Panc1 (cell line): Measurements from ENCODE around the gene SLFN11. TPM values are rescaled to one million over a fixed set of nuclear protein-coding genes. Genes with fewer than 3 reads are reported as not detected.

Source experiments
- ATAC-seq: fragments of 200-7000 bp; cut with Tn5 transposase; 2 replicates; pipeline ENCODE4 v1.9.1; 2020; ENCODE audit warnings: mild to moderate bottlenecking, moderate library complexity
- BruUV-seq: library from RNA; stranded (reverse); fragments of 400-500 nt; replicated peaks from 2 replicates; lab custom pipeline; 2021; lab: Mats Ljungman, UMichigan
- CTCF ChIA-PET: fragments of 300-600 bp; sonication (Branson Sonifier 250); formaldehyde crosslinking; loops from one replicate; lab custom pipeline; 2022; ENCODE audit warnings: antibody characterized with exemption; lab: Charles Lee
- POLR2A ChIA-PET: fragments of 300-600 bp; sonication (Branson Sonifier 250); formaldehyde crosslinking; loops from one replicate; lab custom pipeline; 2022; ENCODE audit warnings: antibody characterized with exemption; lab: Charles Lee
- DNase-seq: peaks from one replicate; pipeline ENCODE4 v3.0.0-alpha.2; 2010; ENCODE audit warnings: low read depth, low spot score
- H3K27ac ChIP-seq: 2 replicates; pipeline ENCODE4 v1.5.1; 2011; ENCODE audit warnings: mild to moderate bottlenecking, low read length, inconsistent platforms
- H3K27me3 ChIP-seq: fragments of 200-500 bp; sonication (Bioruptor generic); 2 replicates; pipeline ENCODE4 v1.6.0; 2014; ENCODE audit warnings: low read length, inconsistent platforms; ENCODE audit not compliant: control insufficient read depth, insufficient read depth
- H3K36me3 ChIP-seq: fragments of 200-500 bp; sonication (Bioruptor generic); 2 replicates; pipeline ENCODE4 v1.5.1; 2014; ENCODE audit warnings: inconsistent platforms, mild to moderate bottlenecking, low read length, moderate library complexity; ENCODE audit not compliant: control insufficient read depth, insufficient read depth
- H3K4me1 ChIP-seq: 2 replicates; pipeline ENCODE4 v1.5.1; 2011; ENCODE audit warnings: inconsistent platforms, mild to moderate bottlenecking, low read length, moderate library complexity; ENCODE audit not compliant: control insufficient read depth, insufficient read depth
- H3K4me3 ChIP-seq, 2 experiments: 2 replicates each; pipeline ENCODE4 v1.5.1; 2011 to 2012; ENCODE audit warnings: low read depth in 2 of 2, low read length in 2 of 2, mild to moderate bottlenecking in 2 of 2, inconsistent platforms in 1 of 2, moderate library complexity in 1 of 2
- H3K9me3 ChIP-seq: fragments of 200-500 bp; sonication (Bioruptor generic); 2 replicates; pipeline ENCODE4 v1.5.1; 2014; ENCODE audit warnings: low read depth, mild to moderate bottlenecking, inconsistent platforms, low read length, moderate library complexity; ENCODE audit not compliant: control insufficient read depth, insufficient read depth
- CTCF ChIP-seq: fragments of 450-650 bp; IDR thresholded peaks from 2 replicates; pipeline ENCODE4 v1.5.1; 2017; ENCODE audit warnings: mild to moderate bottlenecking
- POLR2AphosphoS5 ChIP-seq: IDR thresholded peaks from 2 replicates; pipeline ENCODE4 v1.6.1; 2012; ENCODE audit warnings: mild to moderate bottlenecking, low read depth, low read length, moderate library complexity
- SIN3A ChIP-seq: IDR thresholded peaks from 2 replicates; pipeline ENCODE4 v1.6.1; 2012; ENCODE audit warnings: low read depth, mild to moderate bottlenecking, low read length, moderate library complexity, borderline replicate concordance; ENCODE audit not compliant: insufficient read depth
- TCF7L2 ChIP-seq: IDR thresholded peaks from 2 replicates; pipeline ENCODE4 v1.6.1; 2011; ENCODE audit warnings: mild to moderate bottlenecking, low read depth, low read length, inconsistent platforms
- in situ Hi-C: cut with HindIII; loops from 2 replicates; pipeline ENCODE4 v1.10.0; 2016; ENCODE audit warnings: low sequenced_read_pairs, low pct_unique_long_range_greater_than_20kb
- intact Hi-C: fragments of 100-400 bp; cut with micrococcal nuclease; formaldehyde crosslinking; loops from one replicate; pipeline ENCODE4 v1.10.0; 2022; ENCODE audit not compliant: unreplicated experiment
- total RNA-seq: library from RNA; stranded (reverse); gene quantifications from one replicate; pipeline ENCODE4 v1.2.1, GENCODE V29; 2021; ENCODE audit not compliant: unreplicated experiment
- TF ChIP-seq, protein P1 (sequence below), 2 experiments: IDR thresholded peaks; 2 replicates each; pipeline ENCODE4 v1.6.1; 2011 to 2012; ENCODE audit warnings: low read depth in 2 of 2, control low read depth in 1 of 2, low read length in 1 of 2, mild to moderate bottlenecking in 1 of 2, moderate library complexity in 1 of 2; ENCODE audit not compliant: insufficient read depth in 1 of 2

SLFN11 gene
- total RNA-seq, 1 experiment from 2014 or later, result 45.0 TPM

- DNase-seq (no peak), ATAC-seq (no peak)
- no TSS peak for BruUV-seq
- H3K36me3 ChIP-seq, result peaks cover 5% of the 10 kb centered on the region; the same call in 1 of the 2 replicates
- in situ Hi-C loops, result no loop called here
- H3K4me3 ChIP-seq, result no peak overlapping the region
- no peaks in the 10 kb centered on the region for H3K27me3 ChIP-seq
- TF ChIP-seq POLR2AphosphoS5, result no peak
- no peak for TF ChIP-seq SIN3A
- no peak for TF ChIP-seq TCF7L2
- TF ChIP-seq, protein P1, sequence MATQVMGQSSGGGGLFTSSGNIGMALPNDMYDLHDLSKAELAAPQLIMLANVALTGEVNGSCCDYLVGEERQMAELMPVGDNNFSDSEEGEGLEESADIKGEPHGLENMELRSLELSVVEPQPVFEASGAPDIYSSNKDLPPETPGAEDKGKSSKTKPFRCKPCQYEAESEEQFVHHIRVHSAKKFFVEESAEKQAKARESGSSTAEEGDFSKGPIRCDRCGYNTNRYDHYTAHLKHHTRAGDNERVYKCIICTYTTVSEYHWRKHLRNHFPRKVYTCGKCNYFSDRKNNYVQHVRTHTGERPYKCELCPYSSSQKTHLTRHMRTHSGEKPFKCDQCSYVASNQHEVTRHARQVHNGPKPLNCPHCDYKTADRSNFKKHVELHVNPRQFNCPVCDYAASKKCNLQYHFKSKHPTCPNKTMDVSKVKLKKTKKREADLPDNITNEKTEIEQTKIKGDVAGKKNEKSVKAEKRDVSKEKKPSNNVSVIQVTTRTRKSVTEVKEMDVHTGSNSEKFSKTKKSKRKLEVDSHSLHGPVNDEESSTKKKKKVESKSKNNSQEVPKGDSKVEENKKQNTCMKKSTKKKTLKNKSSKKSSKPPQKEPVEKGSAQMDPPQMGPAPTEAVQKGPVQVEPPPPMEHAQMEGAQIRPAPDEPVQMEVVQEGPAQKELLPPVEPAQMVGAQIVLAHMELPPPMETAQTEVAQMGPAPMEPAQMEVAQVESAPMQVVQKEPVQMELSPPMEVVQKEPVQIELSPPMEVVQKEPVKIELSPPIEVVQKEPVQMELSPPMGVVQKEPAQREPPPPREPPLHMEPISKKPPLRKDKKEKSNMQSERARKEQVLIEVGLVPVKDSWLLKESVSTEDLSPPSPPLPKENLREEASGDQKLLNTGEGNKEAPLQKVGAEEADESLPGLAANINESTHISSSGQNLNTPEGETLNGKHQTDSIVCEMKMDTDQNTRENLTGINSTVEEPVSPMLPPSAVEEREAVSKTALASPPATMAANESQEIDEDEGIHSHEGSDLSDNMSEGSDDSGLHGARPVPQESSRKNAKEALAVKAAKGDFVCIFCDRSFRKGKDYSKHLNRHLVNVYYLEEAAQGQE (IDR thresholded peaks at IDR 0.05; ENCODE audit: insufficient read depth in 1 of 2, low read depth in 2 of 2, low read length in 1 of 2), result no peak
- no peak for TF ChIP-seq CTCF
- intact Hi-C loops, result no loop called here
- CTCF ChIA-PET, result no interaction called here
- H3K27ac ChIP-seq, result no peak overlapping the region
- POLR2A ChIA-PET, result no interaction called here
- no peaks in the 10 kb centered on the region for H3K9me3 ChIP-seq
- no peaks in the 10 kb centered on the region for H3K4me1 ChIP-seq
These were observed 22.9 kb downstream of the SLFN11 start for GRCh38 chr17:35350493-35350892.

DNA sequence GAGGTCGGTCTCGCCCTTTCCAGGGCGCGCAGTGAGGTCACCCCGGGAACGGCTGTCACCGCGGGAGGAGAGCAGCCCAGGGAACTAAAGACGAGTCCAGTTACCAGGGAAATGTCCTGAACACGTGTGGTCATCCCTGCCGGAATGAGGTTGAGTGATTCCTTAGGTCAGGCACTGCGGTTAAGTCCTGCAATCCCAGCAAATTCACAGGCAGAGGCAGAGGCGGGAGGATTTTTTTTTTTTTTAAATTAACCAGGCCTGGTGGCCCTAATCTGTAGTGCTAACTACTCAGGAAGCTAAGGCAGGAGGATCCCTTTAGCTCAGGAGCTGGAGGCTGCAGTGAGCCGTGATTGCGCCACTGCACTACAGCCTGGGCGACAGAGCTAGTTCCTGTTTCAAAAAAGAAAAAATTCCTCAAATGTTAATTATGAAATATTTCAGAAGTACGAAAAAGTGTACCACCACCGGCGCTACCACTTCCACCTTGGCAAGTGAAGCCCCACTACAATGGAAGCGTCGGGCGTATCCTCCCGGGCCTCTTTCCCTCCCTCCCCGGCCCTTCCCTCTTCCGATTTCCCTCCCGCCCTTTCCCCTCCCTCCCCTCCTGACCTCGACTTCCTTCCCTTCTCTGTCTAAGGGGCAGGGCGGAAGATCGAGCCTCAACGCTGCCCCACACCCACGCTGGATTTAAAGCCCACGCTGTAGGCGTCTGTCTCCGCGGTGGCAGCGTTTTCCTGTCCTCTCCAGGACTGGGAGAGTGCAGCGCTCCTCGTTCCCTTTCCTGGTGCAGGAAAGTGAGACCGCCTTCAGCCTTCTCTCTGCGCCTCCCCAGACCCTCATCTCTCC is 27.3 kb downstream of the SLFN11 start:
- BruUV-seq, result no TSS peak
- POLR2A ChIA-PET, result interaction anchor here (0.7 to 1.4 kb wide), 2 partner anchors 27 to 136 kb away, joined by 3 read pairs; partner anchors contain the start of gene SLFN11
- intact Hi-C loops, result no loop called here
- no peaks in the 10 kb centered on the region for H3K4me1 ChIP-seq
- CTCF ChIA-PET, result no interaction called here
- no peaks in the 10 kb centered on the region for H3K36me3 ChIP-seq
- H3K27me3 ChIP-seq, result no peaks in the 10 kb centered on the region
- H3K27ac ChIP-seq, result peak overlapping the region; percentile 64
- no peaks in the 10 kb centered on the region for H3K9me3 ChIP-seq
- H3K4me3 ChIP-seq, result peak overlapping the region; percentile 36 to 65
- ATAC-seq (peak; percentile 87), DNase-seq (no peak)
- in situ Hi-C loops, result no loop called here
- no peak for TF ChIP-seq SIN3A
- TF ChIP-seq, protein P1 (IDR thresholded peaks at IDR 0.05; ENCODE audit: insufficient read depth in 1 of 2, low read depth in 2 of 2, low read length in 1 of 2), result no peak
- no peak for TF ChIP-seq CTCF
- no peak for TF ChIP-seq POLR2AphosphoS5
- no peak for TF ChIP-seq TCF7L2
